GM12891 (cell line): Measurements from ENCODE around the gene MRS2.
"Not testable (repeated sequence)": the region's sequence is repeated elsewhere in the genome, so short reads cannot be mapped to it uniquely, and the experiment has no call there.

Experiments
- POLR2A ChIP-seq: IDR thresholded peaks from 2 replicates; pipeline ENCODE4 v1.6.1; 2011; ENCODE audit warnings: low read depth, low read length, control low read depth
- POLR2AphosphoS5 ChIP-seq: IDR thresholded peaks from 2 replicates; pipeline ENCODE4 v1.6.1; 2011; ENCODE audit warnings: low read depth, low read length, control low read depth

DNA sequence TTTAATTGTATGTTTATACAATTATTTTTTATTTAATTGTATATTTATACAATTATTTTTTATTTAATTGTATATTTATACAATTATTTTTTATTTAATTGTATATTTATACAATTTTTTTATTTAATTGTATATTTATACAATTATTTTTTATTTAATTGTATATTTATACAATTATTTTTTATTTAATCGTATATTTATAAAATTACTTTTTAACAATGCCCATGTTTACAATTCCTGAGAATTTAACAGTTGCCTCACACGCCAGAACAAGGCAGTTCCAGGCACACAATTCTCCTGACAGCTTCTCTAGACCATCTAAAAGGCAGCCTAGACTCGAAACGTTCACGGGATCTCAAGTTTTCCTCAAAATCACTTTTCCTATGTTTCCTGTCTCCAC, 40.4 kb upstream of the MRS2 start:
- TF ChIP-seq POLR2A, POLR2AphosphoS5: not testable (repeated sequence)
